HepG2 (cell line): Measurements from ENCODE around the gene HHATL. TPM values are rescaled to one million over a fixed set of nuclear protein-coding genes. Genes with fewer than 3 reads are reported as not detected.

Source experiments
- ATAC-seq: fragments of 200-7000 bp; cut with Tn5 transposase; 3 replicates; pipeline ENCODE4 v1.9.1; 2020; ENCODE audit warnings: mild to moderate bottlenecking, moderate library complexity
- BruUV-seq: library from RNA; stranded (reverse); fragments of 400-500 nt; replicated peaks from 2 replicates; lab custom pipeline; 2021; lab: Mats Ljungman, UMichigan
- CTCF ChIA-PET: fragments of 300-600 bp; formaldehyde crosslinking; extraction: SDS; loops from one replicate; lab custom pipeline; 2021; ENCODE audit warnings: low total read pairs, inconsistent platforms, low intra/inter-chr PET ratio; lab: Yijun Ruan, JAX
- POLR2A ChIA-PET: fragments of 350-600 bp; sonication (Branson Sonifier 250); formaldehyde crosslinking; loops from one replicate; lab custom pipeline; 2020; ENCODE audit warnings: antibody characterized with exemption, inconsistent platforms; lab: Yijun Ruan, JAX
- DNase-seq: peaks from one replicate; pipeline ENCODE4 v3.0.0-alpha.2; 2015; ENCODE audit warnings: low spot score
- FAIRE-seq: peaks from 3 replicates; lab custom pipeline; 2011; peaks lifted over from hg19 to GRCh38; lab: Jason Lieb, UNC
- H2AFZ ChIP-seq: one replicate; pipeline ENCODE4 v1.6.1; 2011; ENCODE audit warnings: low read length, inconsistent platforms
- H3K27ac ChIP-seq: fragments of 300-600 bp; 3 replicates; pipeline ENCODE4 v1.8.0; 2011; ENCODE audit warnings: mixed run types, mild to moderate bottlenecking, mixed read lengths, low read length, inconsistent platforms; ENCODE audit not compliant: insufficient read depth; ENCODE audit errors: extremely low read length
- H3K27me3 ChIP-seq, 2 experiments: fragments of 200-600 bp in 1 of 2; 2 replicates in 1 of 2; 3 replicates in 1 of 2; pipeline versions ENCODE4 v1.6.0 to v1.8.0; 2011; ENCODE audit warnings: low read length in 2 of 2, mild to moderate bottlenecking in 2 of 2, moderate library complexity in 2 of 2, inconsistent platforms in 1 of 2; ENCODE audit not compliant: insufficient read depth in 2 of 2, control insufficient read depth in 1 of 2
- H3K36me3 ChIP-seq, 2 experiments: fragments of 200-600 bp in 1 of 2; replicated peaks in 1 of 2; 2 replicates in 1 of 2; 3 replicates in 1 of 2; pipeline versions ENCODE4 v1.5.1 to v1.8.0; 2011; ENCODE audit warnings: low read length in 2 of 2, inconsistent platforms in 1 of 2; ENCODE audit not compliant: insufficient read depth in 2 of 2, control insufficient read depth in 1 of 2
- H3K4me1 ChIP-seq: 2 replicates; pipeline ENCODE4 v1.5.1; 2012; ENCODE audit warnings: low read length, inconsistent platforms; ENCODE audit not compliant: insufficient read depth
- H3K4me2 ChIP-seq: 2 replicates; pipeline ENCODE4 v1.6.0; 2011; ENCODE audit warnings: low read depth, low read length, inconsistent platforms
- H3K4me3 ChIP-seq, 3 experiments: fragments of 200-600 bp in 1 of 3; sonication (generic), shearing (Covaris generic) in 1 of 3; replicated peaks in 1 of 3; 2 replicates each; pipeline ENCODE4 v1.5.1; 2011 to 2016; ENCODE audit warnings: low read length in 3 of 3, inconsistent platforms in 2 of 3, low read depth in 2 of 3, mild to moderate bottlenecking in 2 of 3, control low read depth in 1 of 3, mixed read lengths in 1 of 3; ENCODE audit not compliant: insufficient read depth in 1 of 3
- H3K79me2 ChIP-seq: one replicate; pipeline ENCODE4 v1.6.1; 2011; ENCODE audit warnings: low read length, inconsistent platforms; ENCODE audit not compliant: insufficient read depth
- H3K9ac ChIP-seq: 2 replicates; pipeline ENCODE4 v1.6.0; 2011; ENCODE audit warnings: mild to moderate bottlenecking, low read depth, low read length, inconsistent platforms; ENCODE audit not compliant: insufficient read depth
- H3K9me3 ChIP-seq: 2 replicates; pipeline ENCODE4 v1.5.1; 2012; ENCODE audit warnings: mild to moderate bottlenecking, low read length
- H4K20me1 ChIP-seq: 2 replicates; pipeline ENCODE4 v1.6.0; 2011; ENCODE audit warnings: inconsistent platforms, mild to moderate bottlenecking, low read length, moderate library complexity; ENCODE audit not compliant: insufficient read depth
- ATRX ChIP-seq: sonication (generic); formaldehyde crosslinking; IDR thresholded peaks from 2 replicates; pipeline ENCODE4 v1.4.0; 2020; ENCODE audit warnings: missing genetic modification reagents, borderline replicate concordance
- DNMT3B ChIP-seq: conservative IDR thresholded peaks from 2 replicates; pipeline ENCODE4 v1.6.1; 2016; ENCODE audit warnings: missing biosample characterization, control low read depth
- ELF4 ChIP-seq: sonication (generic); formaldehyde crosslinking; IDR thresholded peaks from 2 replicates; pipeline ENCODE4 v1.5.0; 2020; ENCODE audit warnings: missing genetic modification reagents, mild to moderate bottlenecking, moderate library complexity, borderline replicate concordance
- NFE2L1 ChIP-seq: sonication (generic); formaldehyde crosslinking; IDR thresholded peaks from 2 replicates; pipeline ENCODE4 v1.4.0; 2020; ENCODE audit warnings: missing genetic modification reagents, mild to moderate bottlenecking, borderline replicate concordance
- NR2F2 ChIP-seq: IDR thresholded peaks from 2 replicates; pipeline ENCODE4 v1.6.1; 2012; ENCODE audit warnings: low read depth, inconsistent platforms, borderline replicate concordance
- REL ChIP-seq: sonication (generic); formaldehyde crosslinking; conservative IDR thresholded peaks from 2 replicates; pipeline ENCODE4 v1.8.0; 2022; ENCODE audit warnings: mild to moderate bottlenecking, missing genetic modification reagents, moderate library complexity
- SCMH1 ChIP-seq: sonication (generic); formaldehyde crosslinking; IDR thresholded peaks from 2 replicates; pipeline ENCODE4 v1.9.0; 2021; ENCODE audit warnings: missing genetic modification reagents, mild to moderate bottlenecking, borderline replicate concordance
- SOX13 ChIP-seq, 3 experiments: fragments of 450-650 bp in 1 of 3; sonication (generic) in 1 of 3; formaldehyde crosslinking in 1 of 3; IDR thresholded peaks in 2 of 3; conservative IDR thresholded peaks in 1 of 3; 2 replicates each; pipeline versions ENCODE4 v1.5.0 to v1.6.1; 2016 to 2020; ENCODE audit warnings: antibody characterized with exemption in 1 of 3, mild to moderate bottlenecking in 1 of 3, missing compliant biosample characterization in 1 of 3, missing genetic modification reagents in 1 of 3, moderate library complexity in 1 of 3
- TARDBP ChIP-seq: sonication (generic); formaldehyde crosslinking; IDR thresholded peaks from 2 replicates; pipeline ENCODE4 v1.8.0; 2022; ENCODE audit warnings: mild to moderate bottlenecking, missing genetic modification reagents
- TEAD3 ChIP-seq: optimal IDR thresholded peaks from 2 replicates; pipeline ENCODE3; 2016; ENCODE audit warnings: borderline replicate concordance
- TSC22D2 ChIP-seq: sonication (generic); formaldehyde crosslinking; IDR thresholded peaks from 2 replicates; pipeline ENCODE4 v1.5.1; 2020; ENCODE audit warnings: missing genetic modification reagents, mild to moderate bottlenecking, borderline replicate concordance
- ZBTB20 ChIP-seq: sonication (generic); formaldehyde crosslinking; IDR thresholded peaks from 2 replicates; pipeline ENCODE4 v1.8.1; 2023; ENCODE audit warnings: missing genetic modification reagents, low read depth, mild to moderate bottlenecking, borderline replicate concordance
- ZFP36L2 ChIP-seq: sonication (generic); formaldehyde crosslinking; IDR thresholded peaks from 2 replicates; pipeline ENCODE4 v1.4.0; 2020; ENCODE audit warnings: missing genetic modification reagents
- ZFP82 ChIP-seq: sonication (generic); formaldehyde crosslinking; IDR thresholded peaks from 2 replicates; pipeline ENCODE4 v1.5.1; 2020; ENCODE audit warnings: mild to moderate bottlenecking, missing genetic modification reagents, borderline replicate concordance
- WGBS: methylation state at CpG from one replicate; pipeline ENCODE4 v1.1.6; 2017; ENCODE audit warnings: low lambda C conversion rate; 5-methylcytosine and 5-hydroxymethylcytosine counted together
- in situ Hi-C: cut with HindIII; loops from 2 replicates; pipeline ENCODE4 v1.10.0; 2017; ENCODE audit warnings: low pct_unique_long_range_greater_than_20kb; ENCODE audit not compliant: extremely low pct_ligation_motif_present
- intact Hi-C: fragments of 100-400 bp; cut with micrococcal nuclease; formaldehyde crosslinking; loops from one replicate; pipeline ENCODE4 v1.10.0; 2022; ENCODE audit not compliant: unreplicated experiment
- polyA plus RNA-seq, 8 experiments: library from polyadenylated mRNA; depleted of rRNA in 3 of 8; stranded (reverse) in 7 of 8; unstranded in 1 of 8; fragments of >200 nt; fragmentation: Illumina TruSeq in 4 of 8; extraction: Trizol in 4 of 8; gene quantifications; 2 replicates each; pipeline versions ENCODE4 v1.2.1 to v1.2.3, GENCODE V29; 2011 to 2016; ENCODE audit warnings: low read depth in 4 of 8, missing spikeins in 1 of 8, mixed read lengths in 1 of 8; ENCODE audit not compliant: insufficient read depth in 1 of 8
- total RNA-seq, 5 experiments: library from RNA; depleted of rRNA; stranded (reverse); fragments of >200 nt; fragmentation: Illumina TruSeq; extraction: Trizol; gene quantifications; 2 replicates each; pipeline ENCODE4 v1.2.3, GENCODE V29; 2016; ENCODE audit warnings: low read depth in 1 of 5
- TF ChIP-seq, protein P1 (sequence below): sonication (generic); formaldehyde crosslinking; IDR thresholded peaks from 2 replicates; pipeline ENCODE4 v1.5.1; 2020; ENCODE audit warnings: missing genetic modification reagents, mild to moderate bottlenecking, borderline replicate concordance
- TF ChIP-seq, protein P2 (sequence below): sonication (generic); formaldehyde crosslinking; IDR thresholded peaks from 2 replicates; pipeline ENCODE4 v1.8.0; 2022; ENCODE audit warnings: mild to moderate bottlenecking, missing genetic modification reagents
- TF ChIP-seq, protein P3 (sequence below), 2 experiments: IDR thresholded peaks; 2 replicates each; pipeline ENCODE4 v1.6.1; 2011 to 2012; ENCODE audit warnings: low read length in 2 of 2, borderline replicate concordance in 1 of 2, low read depth in 1 of 2, mild to moderate bottlenecking in 1 of 2, moderate library complexity in 1 of 2

HHATL gene
- total and polyA plus RNA-seq, 2 of the 13 experiments (the other 11 are each of a cell fraction or from before 2014, with no cell fraction given), result 0.26 TPM; not detected in 1

DNA sequence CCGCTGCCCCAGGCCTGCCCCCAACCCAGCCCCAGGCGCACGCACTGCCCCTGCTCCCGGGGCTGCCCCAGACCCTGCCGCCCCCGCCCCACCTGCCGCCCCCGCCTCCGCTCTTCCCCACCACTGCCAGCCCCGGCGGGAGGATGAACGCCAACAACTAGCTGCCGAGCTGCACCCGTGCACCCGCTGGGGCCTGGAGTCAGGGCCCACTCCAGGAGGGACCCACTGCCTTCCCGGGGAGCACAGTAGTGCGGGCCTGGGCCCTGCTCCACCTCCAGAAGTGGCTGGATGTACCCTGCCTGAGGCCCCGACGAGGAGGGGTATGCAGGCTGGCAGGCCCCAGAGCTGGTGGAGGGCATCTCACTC, 38.2 kb downstream of the HHATL start:
- Histone ChIP-seq H3K27me3 (no peaks in the 10 kb centered on the region), H3K9ac (no peak overlapping the region), H3K36me3 (no peaks in the 10 kb centered on the region), H3K79me2 (no peaks in the 10 kb centered on the region), H3K4me3 (no peak overlapping the region), H3K27ac (no peak overlapping the region), H3K9me3 (no peaks in the 10 kb centered on the region), H3K4me2 (no peak overlapping the region), H2AFZ (no peak overlapping the region), H4K20me1 (no peaks in the 10 kb centered on the region), H3K4me1 (peaks cover 12% of the 10 kb centered on the region)
- POLR2A ChIA-PET, result no interaction called here
- FAIRE-seq (no peak), ATAC-seq (no peak), DNase-seq (no peak)
- WGBS, result 96% methylated on average over 5 of the region's 19 CpGs
- CTCF ChIA-PET, result no interaction called here
- in situ Hi-C loops (no loop called here), intact Hi-C loops (no loop called here)
- no TSS peak for BruUV-seq
- TF ChIP-seq DNMT3B (no peak), ATRX (CRISPR knock-in tag) (no peak), ZFP82 (no peak), TARDBP (CRISPR knock-in tag) (no peak), ZBTB20 (CRISPR knock-in tag) (no peak), SOX13 (IDR thresholded peaks at IDR 0.05) (no peak), SOX13 (CRISPR knock-in tag; conservative IDR thresholded peaks at IDR 0.05 in 1 of 2, IDR thresholded peaks at IDR 0.05 in 1 of 2) (no peak), REL (CRISPR knock-in tag) (no peak), SCMH1 (no peak), TSC22D2 (CRISPR knock-in tag) (no peak), ZFP36L2 (no peak), TEAD3 (no peak), NR2F2 (no peak), NFE2L1 (CRISPR knock-in tag) (no peak), ELF4 (CRISPR knock-in tag) (no peak)
- TF ChIP-seq, protein P1, sequence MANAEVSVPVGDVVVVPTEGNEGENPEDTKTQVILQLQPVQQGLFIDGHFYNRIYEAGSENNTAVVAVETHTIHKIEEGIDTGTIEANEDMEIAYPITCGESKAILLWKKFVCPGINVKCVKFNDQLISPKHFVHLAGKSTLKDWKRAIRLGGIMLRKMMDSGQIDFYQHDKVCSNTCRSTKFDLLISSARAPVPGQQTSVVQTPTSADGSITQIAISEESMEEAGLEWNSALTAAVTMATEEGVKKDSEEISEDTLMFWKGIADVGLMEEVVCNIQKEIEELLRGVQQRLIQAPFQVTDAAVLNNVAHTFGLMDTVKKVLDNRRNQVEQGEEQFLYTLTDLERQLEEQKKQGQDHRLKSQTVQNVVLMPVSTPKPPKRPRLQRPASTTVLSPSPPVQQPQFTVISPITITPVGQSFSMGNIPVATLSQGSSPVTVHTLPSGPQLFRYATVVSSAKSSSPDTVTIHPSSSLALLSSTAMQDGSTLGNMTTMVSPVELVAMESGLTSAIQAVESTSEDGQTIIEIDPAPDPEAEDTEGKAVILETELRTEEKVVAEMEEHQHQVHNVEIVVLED (CRISPR knock-in tag), result no peak
- TF ChIP-seq, protein P2, sequence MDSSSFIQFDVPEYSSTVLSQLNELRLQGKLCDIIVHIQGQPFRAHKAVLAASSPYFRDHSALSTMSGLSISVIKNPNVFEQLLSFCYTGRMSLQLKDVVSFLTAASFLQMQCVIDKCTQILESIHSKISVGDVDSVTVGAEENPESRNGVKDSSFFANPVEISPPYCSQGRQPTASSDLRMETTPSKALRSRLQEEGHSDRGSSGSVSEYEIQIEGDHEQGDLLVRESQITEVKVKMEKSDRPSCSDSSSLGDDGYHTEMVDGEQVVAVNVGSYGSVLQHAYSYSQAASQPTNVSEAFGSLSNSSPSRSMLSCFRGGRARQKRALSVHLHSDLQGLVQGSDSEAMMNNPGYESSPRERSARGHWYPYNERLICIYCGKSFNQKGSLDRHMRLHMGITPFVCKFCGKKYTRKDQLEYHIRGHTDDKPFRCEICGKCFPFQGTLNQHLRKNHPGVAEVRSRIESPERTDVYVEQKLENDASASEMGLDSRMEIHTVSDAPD (CRISPR knock-in tag), result no peak
- TF ChIP-seq, protein P3, sequence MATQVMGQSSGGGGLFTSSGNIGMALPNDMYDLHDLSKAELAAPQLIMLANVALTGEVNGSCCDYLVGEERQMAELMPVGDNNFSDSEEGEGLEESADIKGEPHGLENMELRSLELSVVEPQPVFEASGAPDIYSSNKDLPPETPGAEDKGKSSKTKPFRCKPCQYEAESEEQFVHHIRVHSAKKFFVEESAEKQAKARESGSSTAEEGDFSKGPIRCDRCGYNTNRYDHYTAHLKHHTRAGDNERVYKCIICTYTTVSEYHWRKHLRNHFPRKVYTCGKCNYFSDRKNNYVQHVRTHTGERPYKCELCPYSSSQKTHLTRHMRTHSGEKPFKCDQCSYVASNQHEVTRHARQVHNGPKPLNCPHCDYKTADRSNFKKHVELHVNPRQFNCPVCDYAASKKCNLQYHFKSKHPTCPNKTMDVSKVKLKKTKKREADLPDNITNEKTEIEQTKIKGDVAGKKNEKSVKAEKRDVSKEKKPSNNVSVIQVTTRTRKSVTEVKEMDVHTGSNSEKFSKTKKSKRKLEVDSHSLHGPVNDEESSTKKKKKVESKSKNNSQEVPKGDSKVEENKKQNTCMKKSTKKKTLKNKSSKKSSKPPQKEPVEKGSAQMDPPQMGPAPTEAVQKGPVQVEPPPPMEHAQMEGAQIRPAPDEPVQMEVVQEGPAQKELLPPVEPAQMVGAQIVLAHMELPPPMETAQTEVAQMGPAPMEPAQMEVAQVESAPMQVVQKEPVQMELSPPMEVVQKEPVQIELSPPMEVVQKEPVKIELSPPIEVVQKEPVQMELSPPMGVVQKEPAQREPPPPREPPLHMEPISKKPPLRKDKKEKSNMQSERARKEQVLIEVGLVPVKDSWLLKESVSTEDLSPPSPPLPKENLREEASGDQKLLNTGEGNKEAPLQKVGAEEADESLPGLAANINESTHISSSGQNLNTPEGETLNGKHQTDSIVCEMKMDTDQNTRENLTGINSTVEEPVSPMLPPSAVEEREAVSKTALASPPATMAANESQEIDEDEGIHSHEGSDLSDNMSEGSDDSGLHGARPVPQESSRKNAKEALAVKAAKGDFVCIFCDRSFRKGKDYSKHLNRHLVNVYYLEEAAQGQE (IDR thresholded peaks at IDR 0.05; ENCODE audit: borderline replicate concordance in 1 of 2, low read depth in 1 of 2, low read length in 2 of 2), result no peak
